ENCODE results near the gene PRSS53. TPM values are rescaled to one million over a fixed set of nuclear protein-coding genes. Genes with fewer than 3 reads are reported as not detected.
"Not testable (repeated sequence)": the region's sequence is repeated elsewhere in the genome, so short reads cannot be mapped to it uniquely, and the experiment has no call there.

The PRSS53 gene
- total RNA-seq, result 1 to 10 TPM; 3.4 to 5.3 TPM

- Mint-ChIP-seq H3K4me3 (no peak within 1 kb of the TSS), H3K9me3 (no peaks in the 10 kb centered on the region)
Measured at GRCh38 chr16:31088459-31089183, at the start of gene PRSS53. TSS of gene PRSS53 (minus strand) at chr16:31088943. CDS start at chr16:31088809, 134 bp downstream.

DNA sequence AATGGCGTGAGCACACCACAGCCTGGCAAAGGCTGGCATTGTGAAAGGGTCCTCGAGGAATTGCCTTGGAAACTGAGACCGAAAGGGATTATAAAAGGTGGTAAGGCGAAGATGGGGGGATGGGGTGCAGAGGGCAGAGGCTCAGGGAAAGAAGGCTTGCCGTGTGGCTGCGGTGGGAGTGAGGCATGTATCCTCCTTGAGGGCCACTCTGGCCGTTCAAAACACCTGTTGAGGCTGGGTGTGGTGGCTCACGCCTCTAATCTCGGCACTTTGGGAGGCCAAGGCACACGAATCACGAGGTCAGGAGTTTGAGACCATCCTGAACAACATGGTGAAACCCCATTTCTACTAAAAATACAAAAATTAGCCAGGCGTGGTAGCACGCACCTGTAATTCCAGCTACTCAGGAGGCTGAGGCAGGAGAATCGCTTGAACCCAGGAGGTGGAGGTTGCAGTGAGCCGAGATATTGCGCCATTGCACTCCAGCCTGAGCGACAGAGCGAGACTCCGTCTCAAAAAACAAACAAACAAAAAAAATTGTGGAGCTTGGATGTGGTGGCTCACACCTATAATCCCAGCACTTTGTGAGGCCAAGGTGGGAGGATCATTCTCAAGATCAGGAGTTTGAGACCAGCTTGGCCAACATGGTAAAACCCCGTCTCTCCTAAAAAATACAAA is 48.2 kb upstream of the PRSS53 start:
- POLR2A ChIA-PET, result interaction anchor here (1.2 kb wide), 1 partner anchor 19 kb away, joined by 3 read pairs; the partner anchor contains the start of gene KAT8

More at GRCh38 chr16:31088459-31089183, at the start of gene PRSS53:
- Mint-ChIP-seq H3K4me1 (ENCODE audit: low read depth) (peaks cover 15% of the 10 kb centered on the region), H3K36me3 (peaks cover 11% of the 10 kb centered on the region), H3K27ac (no peak within 1 kb of the TSS), H3K27me3 (no peaks in the 10 kb centered on the region)
- no peak for DNase-seq
- POLR2A ChIA-PET, result interaction anchor here (0.5 to 1.4 kb wide), 2 partner anchors 27 to 28 kb away, joined by 3 read pairs; no protein-coding TSS in a partner anchor
- intact Hi-C loops (cut with micrococcal nuclease), result no loop called here
- CTCF ChIA-PET, result interaction anchor here (1.2 kb wide), 1 partner anchor 104 kb away, joined by 4 read pairs; the partner anchor contains the start of gene HSD3B7

DNA sequence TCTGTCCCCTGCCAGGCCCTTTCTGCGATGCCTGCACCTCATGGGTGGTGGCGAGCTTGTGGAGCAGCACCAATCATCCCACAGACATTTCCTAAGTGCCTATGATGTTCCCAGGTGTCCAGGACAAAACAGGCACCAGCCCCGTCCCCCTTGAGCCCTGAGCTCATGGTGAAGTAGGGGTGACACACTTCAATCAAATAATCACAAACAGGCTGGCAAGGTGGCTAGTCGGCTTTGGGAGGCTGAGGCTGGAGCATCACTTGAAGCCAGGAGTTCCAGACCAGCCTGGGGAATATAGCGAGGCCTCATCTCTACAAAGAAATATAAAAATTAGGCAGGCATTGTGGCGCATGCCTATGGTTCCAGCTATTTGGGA is 47.5 kb upstream of the PRSS53 start:
- H3K27ac Mint-ChIP-seq, result no peak overlapping the region
- intact Hi-C loops (cut with micrococcal nuclease), result no loop called here
- POLR2A ChIA-PET, result interaction anchor here (1.2 to 2.1 kb wide), 2 partner anchors 19 to 44 kb away, joined by 3 to 4 read pairs; partner anchors contain the start of gene KAT8
- DNase-seq, result no peak
- H3K27me3 Mint-ChIP-seq, result no peaks in the 10 kb centered on the region
- no peak overlapping the region for H3K4me3 Mint-ChIP-seq
- H3K9me3 Mint-ChIP-seq, result no peaks in the 10 kb centered on the region
- CTCF ChIA-PET, result no interaction called here
- H3K36me3 Mint-ChIP-seq, result no peaks in the 10 kb centered on the region
- peaks cover 1% of the 10 kb centered on the region for H3K4me1 Mint-ChIP-seq (ENCODE audit: low read depth)

More for the DNA sequence above, 48.2 kb upstream of the PRSS53 start:
- H3K36me3 Mint-ChIP-seq; H3K27me3 Mint-ChIP-seq; CTCF ChIA-PET; H3K27ac Mint-ChIP-seq; H3K9me3 Mint-ChIP-seq; H3K4me3 Mint-ChIP-seq; DNase-seq; H3K4me1 Mint-ChIP-seq (ENCODE audit: low read depth); intact Hi-C loops (cut with micrococcal nuclease): not testable (repeated sequence)

DNA sequence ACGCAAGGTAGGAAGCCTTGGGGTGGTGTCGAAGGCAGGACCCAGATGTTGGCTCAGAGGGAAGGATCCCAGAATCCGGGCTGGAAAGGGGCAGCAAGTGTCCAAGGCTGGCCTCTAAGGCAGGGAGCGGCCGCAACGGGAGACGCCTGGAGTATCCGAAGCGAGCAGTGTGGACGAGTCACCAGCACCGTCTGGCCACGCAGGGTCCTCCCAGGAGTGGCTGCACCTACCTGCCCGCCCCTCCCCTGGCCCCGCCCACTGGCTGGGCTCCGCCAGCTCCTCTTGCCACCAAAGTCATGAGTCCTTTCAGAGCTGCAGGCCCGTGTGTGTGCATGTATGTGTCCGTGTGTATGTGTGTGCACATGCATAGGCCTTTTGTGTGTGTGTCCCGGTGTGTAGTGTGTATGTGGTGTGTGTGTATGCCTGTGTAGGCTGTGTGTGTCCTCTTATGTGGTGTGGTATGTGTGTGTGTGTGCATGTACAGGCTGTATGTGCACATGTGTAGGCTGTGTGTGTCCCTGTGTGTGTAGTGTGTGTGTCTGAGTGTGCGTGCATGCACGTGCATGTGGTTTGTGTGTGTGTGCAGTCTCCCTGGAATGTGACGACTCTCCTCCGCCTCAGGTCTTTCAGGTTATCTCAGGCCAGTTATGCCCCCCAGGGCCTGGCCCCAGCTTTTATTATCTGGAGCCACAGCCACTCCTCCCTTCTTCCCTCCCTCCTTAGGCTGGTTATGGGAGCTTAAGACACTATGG is 47.0 kb upstream of the PRSS53 start, which contains the start of gene PRSS8:
Gene PRSS8 (minus strand): TSS at position 193 of the 752 bp plus-strand sequence. CDS start 229 bp downstream, outside the sequence.
- peaks cover 3% of the 10 kb centered on the region for H3K36me3 Mint-ChIP-seq
- H3K27ac Mint-ChIP-seq, result no peak within 1 kb of the TSS
- intact Hi-C loops (cut with micrococcal nuclease), result no loop called here
- ChIA-PET POLR2A (interaction anchor here (1.2 to 2.1 kb wide), 2 partner anchors 18 to 45 kb away, joined by 3 to 4 read pairs; partner anchors contain the start of gene KAT8), CTCF (no interaction called here)
- no peaks in the 10 kb centered on the region for H3K4me1 Mint-ChIP-seq (ENCODE audit: low read depth)
- no peaks in the 10 kb centered on the region for H3K27me3 Mint-ChIP-seq
- DNase-seq, result no peak
- no peak within 1 kb of the TSS for H3K4me3 Mint-ChIP-seq
- no peaks in the 10 kb centered on the region for H3K9me3 Mint-ChIP-seq

DNA sequence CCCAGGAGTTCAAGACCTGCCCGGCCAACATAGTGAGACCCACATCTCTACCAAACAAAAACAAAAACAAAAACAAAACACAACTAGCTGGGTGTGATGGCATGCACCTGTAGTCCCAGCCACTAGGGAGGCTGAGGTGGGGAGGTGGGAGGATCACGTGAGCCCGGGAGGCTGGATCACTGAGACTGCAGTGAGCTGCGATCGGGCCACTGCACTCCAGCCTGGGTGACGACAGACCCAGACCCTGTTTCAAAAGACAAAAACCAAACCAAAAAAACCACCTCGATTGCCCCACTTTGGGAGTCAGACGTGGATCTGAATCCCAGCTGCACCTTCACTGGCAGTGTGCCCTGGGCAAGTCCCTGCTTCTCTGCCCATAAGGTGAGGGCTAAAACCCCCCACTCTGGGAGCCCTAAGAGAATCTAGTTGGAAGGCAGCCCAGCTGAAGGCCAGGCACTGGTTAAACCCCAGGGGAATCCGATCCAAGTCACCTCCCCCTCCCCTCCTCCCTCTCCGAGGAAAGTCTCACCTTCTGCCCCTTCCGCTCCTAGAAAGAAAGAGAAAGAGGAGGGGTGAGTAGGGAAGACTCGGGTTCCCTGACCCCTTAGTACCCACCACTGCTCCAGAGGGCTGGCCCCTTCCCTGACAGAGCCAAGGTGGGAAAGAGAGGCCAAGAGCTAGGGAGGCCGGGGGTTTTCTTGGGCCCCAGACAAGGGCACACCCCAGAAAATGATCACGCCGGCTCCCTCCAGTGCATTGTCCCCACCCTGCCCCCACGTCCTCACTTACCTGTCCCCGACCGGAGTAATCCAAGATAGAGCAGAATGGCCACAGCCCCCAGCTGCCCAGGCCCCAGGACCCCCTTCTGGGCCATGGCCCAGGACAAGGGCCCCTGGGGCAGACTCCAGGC is 46.1 kb upstream of the PRSS53 start:
- H3K36me3 Mint-ChIP-seq, result peaks cover 5% of the 10 kb centered on the region
- no peaks in the 10 kb centered on the region for H3K4me1 Mint-ChIP-seq (ENCODE audit: low read depth)
- intact Hi-C loops (cut with micrococcal nuclease), result no loop called here
- CTCF ChIA-PET, result no interaction called here
- no peaks in the 10 kb centered on the region for H3K27me3 Mint-ChIP-seq
- POLR2A ChIA-PET, result interaction anchor here (2.1 kb wide), 1 partner anchor 46 kb away, joined by 4 read pairs; no protein-coding TSS in a partner anchor
- H3K9me3 Mint-ChIP-seq, result no peaks in the 10 kb centered on the region
- no peak for DNase-seq
- H3K27ac Mint-ChIP-seq, result no peak overlapping the region
- H3K4me3 Mint-ChIP-seq, result no peak overlapping the region

- H3K36me3 Mint-ChIP-seq, result peaks cover 5% of the 10 kb centered on the region
- no peaks in the 10 kb centered on the region for H3K4me1 Mint-ChIP-seq (ENCODE audit: low read depth)
- intact Hi-C loops (cut with micrococcal nuclease), result no loop called here
- H3K4me3 Mint-ChIP-seq, result no peak overlapping the region
- no peak for DNase-seq
- H3K27me3 Mint-ChIP-seq, result no peaks in the 10 kb centered on the region
- ChIA-PET CTCF (no interaction called here), POLR2A (interaction anchor here (1.2 to 2.1 kb wide), 2 partner anchors 16 to 46 kb away, joined by 3 to 4 read pairs; no protein-coding TSS in a partner anchor)
- H3K9me3 Mint-ChIP-seq, result no peaks in the 10 kb centered on the region
- H3K27ac Mint-ChIP-seq, result no peak overlapping the region
Measured at GRCh38 chr16:31134091-31134571, 45.4 kb upstream of the PRSS53 start.

GRCh38 chr16:31133046-31133501 is 44.3 kb upstream of the PRSS53 start:
- Mint-ChIP-seq H3K27ac (no peak overlapping the region), H3K4me3 (no peak overlapping the region)
- CTCF ChIA-PET, result interaction anchor here (0.6 kb wide), 1 partner anchor 28 kb away, joined by 4 read pairs; no protein-coding TSS in a partner anchor

GRCh38 chr16:31132303-31132979 is 43.7 kb upstream of the PRSS53 start:
- no peak overlapping the region for H3K27ac Mint-ChIP-seq
- CTCF ChIA-PET, result no interaction called here
- no peak for DNase-seq
- H3K9me3 Mint-ChIP-seq, result no peaks in the 10 kb centered on the region
- H3K4me3 Mint-ChIP-seq, result no peak overlapping the region
- intact Hi-C loops (cut with micrococcal nuclease), result no loop called here
- no peaks in the 10 kb centered on the region for H3K4me1 Mint-ChIP-seq (ENCODE audit: low read depth)
- peaks cover 15% of the 10 kb centered on the region for H3K36me3 Mint-ChIP-seq
- no peaks in the 10 kb centered on the region for H3K27me3 Mint-ChIP-seq
- POLR2A ChIA-PET, result no interaction called here

More at GRCh38 chr16:31133046-31133501, 44.3 kb upstream of the PRSS53 start:
- no peak for DNase-seq
- Mint-ChIP-seq H3K36me3 (peaks cover 10% of the 10 kb centered on the region), H3K9me3 (no peaks in the 10 kb centered on the region), H3K4me1 (ENCODE audit: low read depth) (no peaks in the 10 kb centered on the region), H3K27me3 (no peaks in the 10 kb centered on the region)
- POLR2A ChIA-PET, result interaction anchor here (1.2 kb wide), 1 partner anchor 15 kb away, joined by 3 read pairs; no protein-coding TSS in a partner anchor
- intact Hi-C loops (cut with micrococcal nuclease), result no loop called here

DNA sequence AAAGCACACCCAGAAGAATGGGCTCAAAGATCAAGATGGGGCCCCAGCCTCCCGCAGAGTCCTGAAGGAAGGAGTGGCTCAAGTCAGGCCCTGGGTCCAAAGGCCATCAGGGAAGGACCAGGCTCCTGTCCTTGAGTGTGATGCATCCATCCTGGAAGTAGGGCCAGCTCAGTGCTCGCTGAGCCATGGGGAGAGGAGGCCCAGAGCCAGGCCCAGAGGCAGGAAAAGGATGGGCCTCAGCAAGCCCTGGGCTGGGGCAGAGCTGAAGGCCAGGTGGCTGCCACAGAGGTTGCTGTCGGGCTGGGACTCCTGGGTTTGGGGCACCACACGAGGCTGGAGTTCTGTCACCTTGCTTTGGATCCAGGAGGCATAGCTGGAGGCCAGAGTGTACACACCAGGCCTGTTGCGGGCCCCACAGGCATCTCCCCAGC is 43.1 kb upstream of the PRSS53 start:
- ChIA-PET POLR2A (no interaction called here), CTCF (no interaction called here)
- H3K27me3 Mint-ChIP-seq, result no peaks in the 10 kb centered on the region
- intact Hi-C loops (cut with micrococcal nuclease), result no loop called here
- no peak overlapping the region for H3K27ac Mint-ChIP-seq
- no peaks in the 10 kb centered on the region for H3K9me3 Mint-ChIP-seq
- H3K4me3 Mint-ChIP-seq, result no peak overlapping the region
- peaks cover 15% of the 10 kb centered on the region for H3K36me3 Mint-ChIP-seq
- no peaks in the 10 kb centered on the region for H3K4me1 Mint-ChIP-seq (ENCODE audit: low read depth)
- no peak for DNase-seq

DNA sequence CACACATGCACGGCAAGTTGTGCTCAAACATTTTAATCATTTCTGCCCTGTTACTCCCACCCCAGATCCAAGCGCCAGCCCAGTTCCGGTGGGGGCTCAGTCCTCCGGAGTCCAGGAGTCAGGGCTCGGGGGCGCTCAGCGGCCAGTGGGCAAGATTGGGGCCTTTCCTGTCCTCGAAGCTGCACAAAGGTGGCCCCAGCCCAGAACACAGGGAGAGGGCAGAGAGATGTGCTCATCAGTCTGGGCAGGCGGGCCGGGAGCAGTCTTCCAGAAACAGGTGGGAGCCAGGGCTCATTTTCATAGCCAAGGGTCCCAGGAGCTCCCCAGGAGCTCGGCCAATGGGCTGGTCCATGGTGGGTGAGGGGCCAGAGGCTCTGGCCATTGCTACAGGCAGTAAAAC is 42.7 kb upstream of the PRSS53 start:
- Mint-ChIP-seq H3K27me3 (no peaks in the 10 kb centered on the region), H3K4me3 (no peak overlapping the region), H3K4me1 (ENCODE audit: low read depth) (no peaks in the 10 kb centered on the region), H3K9me3 (no peaks in the 10 kb centered on the region), H3K36me3 (peaks cover 16% of the 10 kb centered on the region), H3K27ac (no peak overlapping the region)
- intact Hi-C loops (cut with micrococcal nuclease), result no loop called here
- DNase-seq, result no peak
- CTCF ChIA-PET, result no interaction called here
- POLR2A ChIA-PET, result no interaction called here
